Naive thymus-derived CD4-positive, alpha-beta T cell (primary cell): ENCODE results near the gene ELMO2. TPM values are rescaled to one million over a fixed set of nuclear protein-coding genes. Genes with fewer than 3 reads are reported as not detected.

Experiments used
- ATAC-seq: fragments of 150-1000 bp; cut with Tn5 transposase; 2 replicates; pipeline ENCODE4 v1.10.0; 2021; ENCODE audit warnings: mild to moderate bottlenecking, moderate library complexity
- CTCF ChIA-PET: fragments of 350-600 bp; sonication (Branson Sonifier 250); formaldehyde crosslinking; loops from one replicate; lab custom pipeline; 2021; ENCODE audit warnings: antibody characterized with exemption; lab: Charles Lee
- POLR2A ChIA-PET: fragments of 350-600 bp; sonication (Branson Sonifier 250); formaldehyde crosslinking; loops from one replicate; lab custom pipeline; 2021; ENCODE audit warnings: antibody characterized with exemption, inconsistent platforms; lab: Charles Lee
- DNase-seq, 9 donors: peaks; one replicate each; pipeline versions ENCODE4 v3.0.0 to v3.0.0-alpha.2; 2020 to 2022; ENCODE audit warnings: mixed read lengths in 1 of 9
- H3K27ac ChIP-seq: one replicate; pipeline ENCODE4 v1.7.0; 2013; ENCODE audit warnings: mild to moderate bottlenecking, low read depth, low read length, moderate library complexity
- H3K27me3 ChIP-seq, 2 donors: one replicate each; pipeline ENCODE4 v1.7.0; 2013; ENCODE audit warnings: low read length in 2 of 2, mild to moderate bottlenecking in 2 of 2, moderate library complexity in 2 of 2; ENCODE audit not compliant: control insufficient read depth in 2 of 2, insufficient read depth in 2 of 2
- H3K36me3 ChIP-seq, 3 experiments: 1 replicate in 2 of 3; 2 replicates in 1 of 3; pipeline ENCODE4 v1.7.0; 2013; ENCODE audit warnings: low read length in 3 of 3, mild to moderate bottlenecking in 3 of 3, moderate library complexity in 1 of 3; ENCODE audit not compliant: insufficient read depth in 3 of 3, control insufficient read depth in 2 of 3
- H3K4me1 ChIP-seq, 2 donors: one replicate each; pipeline ENCODE4 v1.7.0; 2013; ENCODE audit warnings: low read length in 2 of 2, mild to moderate bottlenecking in 2 of 2, moderate library complexity in 1 of 2; ENCODE audit not compliant: control insufficient read depth in 2 of 2, insufficient read depth in 2 of 2
- H3K4me3 ChIP-seq: 2 replicates; pipeline ENCODE4 v1.7.0; 2013; ENCODE audit warnings: mild to moderate bottlenecking, low read length
- H3K9me3 ChIP-seq, 3 experiments: 1 replicate in 2 of 3; 2 replicates in 1 of 3; pipeline ENCODE4 v1.7.0; 2013; ENCODE audit warnings: low read length in 3 of 3; ENCODE audit not compliant: control insufficient read depth in 2 of 3
- H3K27ac Mint-ChIP-seq, 9 donors: one replicate each; pipeline ENCODE4 v1.8.0; 2020 to 2022; ENCODE audit warnings: mixed read lengths in 9 of 9, mild to moderate bottlenecking in 8 of 9, moderate library complexity in 5 of 9, inconsistent platforms in 2 of 9
- H3K27me3 Mint-ChIP-seq, 5 donors: one replicate each; pipeline ENCODE4 v1.8.0; 2021 to 2022; ENCODE audit warnings: mixed read lengths in 5 of 5, mild to moderate bottlenecking in 1 of 5
- H3K36me3 Mint-ChIP-seq, 5 donors: one replicate each; pipeline ENCODE4 v1.8.0; 2020 to 2022; ENCODE audit warnings: mixed read lengths in 5 of 5, mild to moderate bottlenecking in 3 of 5, inconsistent platforms in 1 of 5
- H3K4me1 Mint-ChIP-seq, 7 donors: one replicate each; pipeline ENCODE4 v1.8.0; 2020 to 2022; ENCODE audit warnings: mixed read lengths in 7 of 7, mild to moderate bottlenecking in 3 of 7, inconsistent platforms in 1 of 7
- H3K4me3 Mint-ChIP-seq, 10 donors: one replicate each; pipeline ENCODE4 v1.8.0; 2020 to 2022; ENCODE audit warnings: mild to moderate bottlenecking in 10 of 10, mixed read lengths in 10 of 10, moderate library complexity in 6 of 10, inconsistent platforms in 2 of 10
- H3K9me3 Mint-ChIP-seq, 11 donors: one replicate each; pipeline ENCODE4 v1.8.0; 2020 to 2022; ENCODE audit warnings: mixed read lengths in 11 of 11, mild to moderate bottlenecking in 4 of 11, inconsistent platforms in 1 of 11, moderate library complexity in 1 of 11
- intact Hi-C, 2 donors: fragments of 100-400 bp; cut with micrococcal nuclease; formaldehyde crosslinking; loops; one replicate each; pipeline ENCODE4 v1.15.1; 2023
- polyA plus RNA-seq, 2 donors: library from polyadenylated mRNA; unstranded; fragments of 300-500 nt; fragmentation: Illumina TruSeq; gene quantifications; one replicate each; pipeline ENCODE4 v1.2.3, GENCODE V29; 2021
- total RNA-seq, 6 experiments: library from RNA in 5 of 6; stranded (reverse) in 5 of 6; gene quantifications; 1 replicate in 5 of 6; 2 replicates in 1 of 6; pipeline ENCODE4 v1.2.3 and lab custom pipeline; 2021 to 2026

Gene ELMO2
- total and polyA plus RNA-seq, 7 experiments from 2014 or later: 35.6 to 104 (median 52.3) TPM

DNA sequence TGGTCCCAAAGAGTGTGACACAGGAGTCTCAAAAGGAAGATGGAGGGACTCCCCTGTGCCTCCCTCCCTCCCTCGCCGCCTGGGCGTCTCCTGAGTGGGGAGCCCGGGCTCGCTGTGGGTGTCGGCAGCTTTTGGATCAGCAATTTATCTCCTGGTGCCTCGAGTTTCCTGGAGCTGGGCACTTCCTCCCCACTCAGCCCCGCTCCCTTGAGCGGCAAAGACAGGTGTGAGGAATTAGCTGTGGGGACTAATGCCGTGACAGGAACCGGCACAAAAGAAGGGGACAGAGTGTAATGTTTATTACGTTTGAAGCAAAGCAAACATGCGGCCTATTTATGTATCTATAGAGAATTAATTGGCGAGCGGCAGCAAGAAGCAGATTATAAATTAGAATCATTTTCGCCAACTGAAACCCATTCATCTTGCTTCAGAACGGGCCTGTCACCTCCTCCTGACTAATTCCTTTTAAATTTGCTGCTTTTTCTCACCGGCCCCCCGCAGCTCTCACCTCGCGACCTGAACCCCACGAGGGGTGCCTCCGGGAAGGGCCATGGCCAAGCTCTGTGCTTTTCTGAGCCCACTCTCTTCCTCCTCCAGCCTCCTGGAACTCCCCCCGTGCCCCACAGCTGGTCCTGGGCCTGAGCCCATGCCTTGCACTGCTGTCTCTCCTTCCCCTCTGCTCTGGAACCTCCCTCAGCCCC lies 89.3 kb downstream of the ELMO2 start:
- no peak overlapping the region for H3K27ac Mint-ChIP-seq
- peaks cover 0 to 2% (median 0%) of the 10 kb centered on the region in 11 donors for H3K9me3 Mint-ChIP-seq
- Histone ChIP-seq H3K27ac (no peak overlapping the region), H3K27me3 (peaks cover 0 to 10% of the 10 kb centered on the region in 2 donors), H3K4me3 (no peak overlapping the region), H3K36me3 (no peaks in the 10 kb centered on the region), H3K4me1 (peaks cover 0 to 4% of the 10 kb centered on the region in 2 donors), H3K9me3 (no peaks in the 10 kb centered on the region)
- ATAC-seq (no peak), DNase-seq (no peak)
- H3K36me3 Mint-ChIP-seq: no peaks in the 10 kb centered on the region
- intact Hi-C loops: no loop called here
- ChIA-PET POLR2A (no interaction called here), CTCF (interaction anchor here (0.6 kb wide), 1 partner anchor 11 kb away, joined by 3 read pairs; no protein-coding TSS in a partner anchor)
- H3K4me3 Mint-ChIP-seq: no peak overlapping the region
- H3K4me1 Mint-ChIP-seq: peaks cover 0 to 4% (median 1%) of the 10 kb centered on the region in 7 donors
- H3K27me3 Mint-ChIP-seq: peaks cover 56 to 81% (median 62%) of the 10 kb centered on the region in 5 donors

Other genes with a start within 250 kb of the ELMO2 start
- gene CDH22, start 98.1 kb downstream of the ELMO2 start, total RNA-seq: not detected
- gene CDH22, start 98.1 kb downstream of the ELMO2 start, polyA plus RNA-seq: not detected
- gene ZNF334, start 106.9 kb upstream of the ELMO2 start, total RNA-seq: 1 to 10 TPM in 1 of 5 experiments, under 1 TPM in 2, not detected in 2; 0.50 to 1.7 (median 0.71) TPM
- not detected for gene ZNF334, start 106.9 kb upstream of the ELMO2 start, polyA plus RNA-seq
- gene OCSTAMP, start 144.0 kb upstream of the ELMO2 start, total RNA-seq: not detected
- not detected for gene OCSTAMP, start 144.0 kb upstream of the ELMO2 start, polyA plus RNA-seq
- gene SLC13A3, start 244.8 kb upstream of the ELMO2 start, total RNA-seq: under 1 TPM in 4 of 5 experiments, not detected in 1; 0.16 to 0.41 (median 0.30) TPM
- not detected for gene SLC13A3, start 244.8 kb upstream of the ELMO2 start, polyA plus RNA-seq